Breast epithelium (tissue), 3 donors: ENCODE results near the gene ZBTB12.

Experiments
- POLR2AphosphoS5 ChIP-seq, 3 donors: sonication (generic); formaldehyde crosslinking; IDR thresholded peaks; one replicate each; pipeline ENCODE4 v1.6.1; 2017; ENCODE audit warnings: antibody characterized with exemption in 3 of 3
- TF ChIP-seq, protein P1 (sequence below), 3 donors: fragments of 450-650 bp; IDR thresholded peaks; one replicate each; pipeline ENCODE4 v1.5.1; 2016 to 2017; ENCODE audit warnings: antibody characterized with exemption in 3 of 3, mild to moderate bottlenecking in 3 of 3, moderate library complexity in 3 of 3

DNA sequence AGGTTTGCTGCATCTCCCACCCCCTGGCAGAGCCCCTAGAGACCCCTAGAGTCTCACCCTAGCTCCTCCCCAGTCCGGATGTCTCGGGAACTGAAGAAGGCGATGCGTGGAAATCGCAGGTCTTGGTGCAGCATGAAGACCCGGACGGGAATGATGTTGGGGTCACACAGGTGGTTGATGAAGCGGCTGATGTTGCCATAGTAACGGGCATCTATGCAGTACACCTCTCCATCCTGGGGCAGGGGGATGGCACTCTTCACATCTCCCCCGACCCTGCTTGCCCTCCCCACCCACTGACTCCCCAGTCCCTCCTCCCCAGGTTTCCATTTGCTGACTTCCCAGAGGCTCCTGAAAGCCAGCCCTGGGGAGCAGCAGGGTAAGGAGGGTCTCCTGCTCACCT, 21.3 kb downstream of the ZBTB12 start:
- TF ChIP-seq, protein P1, sequence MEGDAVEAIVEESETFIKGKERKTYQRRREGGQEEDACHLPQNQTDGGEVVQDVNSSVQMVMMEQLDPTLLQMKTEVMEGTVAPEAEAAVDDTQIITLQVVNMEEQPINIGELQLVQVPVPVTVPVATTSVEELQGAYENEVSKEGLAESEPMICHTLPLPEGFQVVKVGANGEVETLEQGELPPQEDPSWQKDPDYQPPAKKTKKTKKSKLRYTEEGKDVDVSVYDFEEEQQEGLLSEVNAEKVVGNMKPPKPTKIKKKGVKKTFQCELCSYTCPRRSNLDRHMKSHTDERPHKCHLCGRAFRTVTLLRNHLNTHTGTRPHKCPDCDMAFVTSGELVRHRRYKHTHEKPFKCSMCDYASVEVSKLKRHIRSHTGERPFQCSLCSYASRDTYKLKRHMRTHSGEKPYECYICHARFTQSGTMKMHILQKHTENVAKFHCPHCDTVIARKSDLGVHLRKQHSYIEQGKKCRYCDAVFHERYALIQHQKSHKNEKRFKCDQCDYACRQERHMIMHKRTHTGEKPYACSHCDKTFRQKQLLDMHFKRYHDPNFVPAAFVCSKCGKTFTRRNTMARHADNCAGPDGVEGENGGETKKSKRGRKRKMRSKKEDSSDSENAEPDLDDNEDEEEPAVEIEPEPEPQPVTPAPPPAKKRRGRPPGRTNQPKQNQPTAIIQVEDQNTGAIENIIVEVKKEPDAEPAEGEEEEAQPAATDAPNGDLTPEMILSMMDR (IDR thresholded peaks at IDR 0.05) = no peak
- TF ChIP-seq POLR2AphosphoS5 (IDR thresholded peaks at IDR 0.05) = no peak
